Fibroblast of lung (primary cell): Measurements from ENCODE around the gene POLE3. TPM values are rescaled to one million over a fixed set of nuclear protein-coding genes. Genes with fewer than 3 reads are reported as not detected.

ENCODE experiments used
- DNase-seq, 2 donors: peaks; one replicate each; pipeline versions ENCODE4 v3.0.0 to v3.0.0-alpha.2; 2010; ENCODE audit warnings: low read depth in 2 of 2
- H2AFZ ChIP-seq: 2 replicates; pipeline ENCODE4 v1.5.1; 2012; ENCODE audit warnings: low read length, control low read depth, inconsistent platforms
- H3K27ac ChIP-seq: 2 replicates; pipeline ENCODE4 v1.5.1; 2011; ENCODE audit warnings: low read length, control low read depth; ENCODE audit not compliant: insufficient read depth
- H3K27me3 ChIP-seq: 2 replicates; pipeline ENCODE4 v1.5.1; 2011; ENCODE audit warnings: mild to moderate bottlenecking, low read length; ENCODE audit not compliant: control insufficient read depth, insufficient read depth
- H3K36me3 ChIP-seq: 2 replicates; pipeline ENCODE4 v1.5.1; 2011; ENCODE audit warnings: low read length; ENCODE audit not compliant: control insufficient read depth, insufficient read depth
- H3K4me1 ChIP-seq: 2 replicates; pipeline ENCODE4 v1.5.1; 2011; ENCODE audit warnings: low read length; ENCODE audit not compliant: control insufficient read depth, insufficient read depth; ENCODE audit errors: extremely low read depth
- H3K4me2 ChIP-seq: 2 replicates; pipeline ENCODE4 v1.5.1; 2011; ENCODE audit warnings: low read length, control low read depth; ENCODE audit not compliant: insufficient read depth; ENCODE audit errors: extremely low read depth
- H3K4me3 ChIP-seq, 4 experiments: fragments of 200-600 bp in 1 of 4; sonication (generic) in 1 of 4; replicated peaks in 1 of 4; 2 replicates each; pipeline ENCODE4 v1.5.1; 2011 to 2016; ENCODE audit warnings: low read length in 4 of 4, low read depth in 3 of 4, mild to moderate bottlenecking in 3 of 4, control low read depth in 2 of 4, inconsistent platforms in 1 of 4, mixed read lengths in 1 of 4; ENCODE audit not compliant: insufficient read depth in 1 of 4; ENCODE audit errors: control extremely low read depth in 1 of 4
- H3K79me2 ChIP-seq: 2 replicates; pipeline ENCODE4 v1.5.1; 2012; ENCODE audit warnings: mild to moderate bottlenecking, low read length, inconsistent platforms; ENCODE audit not compliant: control insufficient read depth, insufficient read depth
- H3K9ac ChIP-seq: 2 replicates; pipeline ENCODE4 v1.5.1; 2011; ENCODE audit warnings: mild to moderate bottlenecking, low read length, control low read depth; ENCODE audit not compliant: insufficient read depth
- H3K9me3 ChIP-seq: 2 replicates; pipeline ENCODE4 v1.5.1; 2012; ENCODE audit warnings: low read depth, low read length; ENCODE audit not compliant: control insufficient read depth, insufficient read depth
- H4K20me1 ChIP-seq: 2 replicates; pipeline ENCODE4 v1.5.1; 2011; ENCODE audit warnings: low read length; ENCODE audit not compliant: control insufficient read depth, insufficient read depth; ENCODE audit errors: extremely low read depth
- CTCF ChIP-seq, 2 donors: IDR thresholded peaks in 1 of 2; conservative IDR thresholded peaks in 1 of 2; 1 replicate in 1 of 2; 2 replicates in 1 of 2; pipeline ENCODE4 v1.5.1; 2011 to 2012; ENCODE audit warnings: low read length in 2 of 2, control low read depth in 1 of 2, inconsistent platforms in 1 of 2, low read depth in 1 of 2, mild to moderate bottlenecking in 1 of 2
- EZH2 ChIP-seq: IDR thresholded peaks from 2 replicates; pipeline ENCODE4 v1.5.1; 2012; ENCODE audit warnings: low read length, control low read depth, mild to moderate bottlenecking; ENCODE audit errors: missing control alignments
- polyA plus RNA-seq, 2 donors: library from polyadenylated mRNA; depleted of rRNA in 1 of 2; stranded (reverse) in 1 of 2; unstranded in 1 of 2; fragments of >200 nt; gene quantifications; 2 replicates each; pipeline ENCODE4 v1.2.1, GENCODE V29; 2011 to 2012; ENCODE audit warnings: missing spikeins in 1 of 2
- total RNA-seq: library from RNA; depleted of rRNA; stranded (reverse); fragments of >200 nt; gene quantifications from 2 replicates; pipeline ENCODE4 v1.2.1, GENCODE V29; 2014

The POLE3 gene
- total and polyA plus RNA-seq, 2 donors (not counting 1 experiment from before 2014, with no cell fraction given): 17.3 to 45.9 TPM

- H3K4me3 ChIP-seq: no peak overlapping the region
- H3K27me3 ChIP-seq: no peaks in the 10 kb centered on the region
- no peak overlapping the region for H3K4me2 ChIP-seq
- no peaks in the 10 kb centered on the region for H3K79me2 ChIP-seq
- no peaks in the 10 kb centered on the region for H3K9me3 ChIP-seq
- no peak overlapping the region for H3K9ac ChIP-seq
- no peak overlapping the region for H3K27ac ChIP-seq
- H4K20me1 ChIP-seq: no peaks in the 10 kb centered on the region
- TF ChIP-seq EZH2: no peak
- TF ChIP-seq CTCF (conservative IDR thresholded peaks at IDR 0.05 in 1 of 2, IDR thresholded peaks at IDR 0.05 in 1 of 2; ENCODE audit: low read depth in 1 of 2, low read length in 2 of 2): no peak
- H3K36me3 ChIP-seq: no peaks in the 10 kb centered on the region
- DNase-seq: no peak
- H2AFZ ChIP-seq: no peak overlapping the region
- no peaks in the 10 kb centered on the region for H3K4me1 ChIP-seq
Observed at GRCh38 chr9:113417370-113417769, 6.9 kb upstream of the POLE3 start.

GRCh38 chr9:113416149-113416721 is 5.8 kb upstream of the POLE3 start:
- no peaks in the 10 kb centered on the region for H3K79me2 ChIP-seq
- H2AFZ ChIP-seq: no peak overlapping the region
- no peak for DNase-seq
- H3K4me1 ChIP-seq: no peaks in the 10 kb centered on the region
- no peak overlapping the region for H3K9ac ChIP-seq
- H4K20me1 ChIP-seq: no peaks in the 10 kb centered on the region
- H3K4me2 ChIP-seq: no peak overlapping the region
- no peaks in the 10 kb centered on the region for H3K27me3 ChIP-seq
- H3K27ac ChIP-seq: no peak overlapping the region
- H3K36me3 ChIP-seq: no peaks in the 10 kb centered on the region
- H3K4me3 ChIP-seq: no peak overlapping the region
- no peaks in the 10 kb centered on the region for H3K9me3 ChIP-seq
- no peak for TF ChIP-seq EZH2
- TF ChIP-seq CTCF (conservative IDR thresholded peaks at IDR 0.05 in 1 of 2, IDR thresholded peaks at IDR 0.05 in 1 of 2; ENCODE audit: low read depth in 1 of 2, low read length in 2 of 2): no peak

- H3K9ac ChIP-seq: peak overlapping the region; percentile 98
- no peaks in the 10 kb centered on the region for H4K20me1 ChIP-seq
- H3K4me1 ChIP-seq: peaks cover 4% of the 10 kb centered on the region
- H3K27ac ChIP-seq: peak overlapping the region; percentile 99
- H3K4me2 ChIP-seq: peak overlapping the region; percentile 100
- peaks cover 19% of the 10 kb centered on the region for H3K79me2 ChIP-seq
- no peaks in the 10 kb centered on the region for H3K27me3 ChIP-seq
- H3K4me3 ChIP-seq: peak overlapping the region; percentile 87 to 98 (median 96)
- DNase-seq: no peak
- peak overlapping the region; percentile 92 for H2AFZ ChIP-seq
- no peaks in the 10 kb centered on the region for H3K9me3 ChIP-seq
- peaks cover 2% of the 10 kb centered on the region for H3K36me3 ChIP-seq
- TF ChIP-seq EZH2 (no peak), CTCF (conservative IDR thresholded peaks at IDR 0.05 in 1 of 2, IDR thresholded peaks at IDR 0.05 in 1 of 2; ENCODE audit: low read depth in 1 of 2, low read length in 2 of 2) (no peak)
Observed at GRCh38 chr9:113409883-113410206, 630 bp downstream of the POLE3 start.
